K562 (cell line): ENCODE measurements around the gene TXN2. TPM values are rescaled to one million over a fixed set of nuclear protein-coding genes. Genes with fewer than 3 reads are reported as not detected.

Experiments
- ARID1B ChIP-seq: fragments of 450-650 bp; IDR thresholded peaks from 2 replicates; pipeline ENCODE4 v1.6.1; 2016; ENCODE audit warnings: antibody characterized with exemption, mild to moderate bottlenecking, inconsistent platforms
- CEBPG ChIP-seq, 3 experiments: fragments of 200-800 bp in 1 of 3; sonication (Bioruptor generic) in 1 of 3; sonication (generic) in 1 of 3; formaldehyde crosslinking in 1 of 3; IDR thresholded peaks in 2 of 3; conservative IDR thresholded peaks in 1 of 3; 2 replicates each; pipeline versions ENCODE4 v1.6.1 to v1.8.0; 2016 to 2022; ENCODE audit warnings: missing compliant biosample characterization in 2 of 3, missing genetic modification characterization in 2 of 3, mild to moderate bottlenecking in 1 of 3, missing genetic modification reagents in 1 of 3
- EGR1 ChIP-seq: fragments of 450-650 bp; conservative IDR thresholded peaks from 2 replicates; pipeline ENCODE4 v1.6.1; 2017; ENCODE audit warnings: mild to moderate bottlenecking
- ELF1 ChIP-seq: fragments of 200-800 bp; sonication (Bioruptor generic); IDR thresholded peaks from 2 replicates; pipeline ENCODE4 v1.6.1; 2016; ENCODE audit warnings: missing genetic modification characterization, missing compliant biosample characterization
- FOXJ3 ChIP-seq: sonication (generic); formaldehyde crosslinking; IDR thresholded peaks from 2 replicates; pipeline ENCODE4 v1.4.0; 2020; ENCODE audit warnings: mild to moderate bottlenecking, missing genetic modification reagents
- HSF4 ChIP-seq: fragments of 250-450 bp; sonication (Bioruptor Pico); IDR thresholded peaks from 2 replicates; pipeline ENCODE4 v2.1.2; 2022; ENCODE audit warnings: mild to moderate bottlenecking, moderate library complexity, borderline replicate concordance
- KAT2B ChIP-seq: IDR thresholded peaks from one replicate; pipeline ENCODE4 v1.6.1; 2012; ENCODE audit warnings: low read depth, mild to moderate bottlenecking, control low read depth, inconsistent platforms, low read length, moderate library complexity
- MAFG ChIP-seq: fragments of 450-650 bp; conservative IDR thresholded peaks from 2 replicates; pipeline ENCODE4 v1.6.1; 2016; ENCODE audit warnings: missing genetic modification characterization, missing compliant biosample characterization
- MCM3 ChIP-seq: fragments of 450-650 bp; IDR thresholded peaks from 2 replicates; pipeline ENCODE4 v1.6.1; 2016
- MCM7 ChIP-seq, 2 experiments: fragments of 450-650 bp; IDR thresholded peaks; 2 replicates each; pipeline ENCODE4 v1.6.1; 2016 to 2018
- MTA1 ChIP-seq: fragments of 450-650 bp; IDR thresholded peaks from 2 replicates; pipeline ENCODE4 v1.6.1; 2017; ENCODE audit warnings: borderline replicate concordance
- NELFE ChIP-seq: IDR thresholded peaks from 2 replicates; pipeline ENCODE4 v1.6.1; 2011; ENCODE audit warnings: mild to moderate bottlenecking; ENCODE audit not compliant: insufficient read depth, insufficient read length
- NFRKB ChIP-seq: fragments of 450-650 bp; IDR thresholded peaks from 2 replicates; pipeline ENCODE4 v1.6.1; 2016; ENCODE audit warnings: low read depth
- SIX5 ChIP-seq, 2 experiments: IDR thresholded peaks; 2 replicates each; pipeline ENCODE4 v1.6.1; 2011; ENCODE audit warnings: low read length in 2 of 2, borderline replicate concordance in 1 of 2, low read depth in 1 of 2, mild to moderate bottlenecking in 1 of 2, moderate library complexity in 1 of 2; ENCODE audit not compliant: insufficient read depth in 1 of 2
- SMAD4 ChIP-seq: fragments of 250-450 bp; sonication (Bioruptor Pico); conservative IDR thresholded peaks from 2 replicates; pipeline ENCODE4 v1.8.0; 2021; ENCODE audit warnings: inconsistent platforms, mild to moderate bottlenecking, moderate library complexity
- SMC3 ChIP-seq: conservative IDR thresholded peaks from 2 replicates; pipeline ENCODE4 v1.6.1; 2011; ENCODE audit warnings: low read depth, low read length, improper control_type of control experiment; ENCODE audit not compliant: insufficient read depth
- SNIP1 ChIP-seq: fragments of 450-650 bp; IDR thresholded peaks from 2 replicates; pipeline ENCODE4 v1.7.1; 2017; ENCODE audit warnings: low read depth, mild to moderate bottlenecking
- SPI1 ChIP-seq: IDR thresholded peaks from 2 replicates; pipeline ENCODE4 v1.6.1; 2011; ENCODE audit warnings: low read depth, low read length, control low read depth, borderline replicate concordance
- STAT5A ChIP-seq: IDR thresholded peaks from 2 replicates; pipeline ENCODE4 v1.6.1; 2012; ENCODE audit warnings: low read length, inconsistent platforms, borderline replicate concordance
- ZNF121 ChIP-seq: sonication (generic); formaldehyde crosslinking; conservative IDR thresholded peaks from 2 replicates; pipeline ENCODE4 v1.8.0; 2022; ENCODE audit warnings: missing genetic modification reagents
- ZNF232 ChIP-seq: sonication (generic); formaldehyde crosslinking; IDR thresholded peaks from 2 replicates; pipeline ENCODE4 v1.8.0; 2022; ENCODE audit warnings: mild to moderate bottlenecking, missing genetic modification reagents
- ZNF354B ChIP-seq: fragments of 250-450 bp; sonication (Bioruptor Pico); IDR thresholded peaks from 2 replicates; pipeline ENCODE4 v1.4.0; 2020
- ZNF695 ChIP-seq: fragments of 450-650 bp; formaldehyde crosslinking; IDR thresholded peaks from 2 replicates; pipeline ENCODE4 v1.4.0; 2020; ENCODE audit warnings: mild to moderate bottlenecking, moderate library complexity
- ZNF778 ChIP-seq: fragments of 450-650 bp; formaldehyde crosslinking; IDR thresholded peaks from 2 replicates; pipeline ENCODE4 v1.4.0; 2020; ENCODE audit warnings: mild to moderate bottlenecking, moderate library complexity
- polyA plus RNA-seq, 8 experiments: library from polyadenylated mRNA; depleted of rRNA in 4 of 8; stranded (reverse) in 5 of 8; unstranded in 3 of 8; fragments of >200 nt; fragmentation: Nextera tagmentation in 2 of 8; fragmentation: Illumina TruSeq in 1 of 8; extraction: Ambion mirVana in 2 of 8; extraction: Trizol in 1 of 8; gene quantifications; 2 replicates each; pipeline versions ENCODE4 v1.2.1 to v1.2.3, GENCODE V29; 2011 to 2014; ENCODE audit warnings: inconsistent platforms in 1 of 8, missing spikeins in 1 of 8
- total RNA-seq, 7 experiments: library from RNA; depleted of rRNA in 6 of 7; stranded (reverse); fragments of >200 nt in 6 of 7; fragmentation: Illumina TruSeq in 2 of 7; extraction: Trizol in 2 of 7; gene quantifications; 2 replicates each; pipeline versions ENCODE4 v1.2.1 to v1.2.3, GENCODE V29; 2011 to 2021; ENCODE audit warnings: low replicate concordance in 1 of 7
- TF ChIP-seq, protein P1 (sequence below): fragments of 250-450 bp; sonication (Bioruptor Pico); IDR thresholded peaks from 2 replicates; pipeline ENCODE4 v1.4.0; 2020; ENCODE audit warnings: mild to moderate bottlenecking, moderate library complexity
- TF ChIP-seq, protein P2 (sequence below): sonication (generic); formaldehyde crosslinking; IDR thresholded peaks from 2 replicates; pipeline ENCODE4 v1.8.0; 2022; ENCODE audit warnings: mild to moderate bottlenecking, missing genetic modification reagents, borderline replicate concordance

The TXN2 gene
- total and polyA plus RNA-seq, 9 of the 15 experiments (the other 6 are each of a cell fraction or from before 2014, with no cell fraction given), result 48.5 to 399 (median 118) TPM

DNA sequence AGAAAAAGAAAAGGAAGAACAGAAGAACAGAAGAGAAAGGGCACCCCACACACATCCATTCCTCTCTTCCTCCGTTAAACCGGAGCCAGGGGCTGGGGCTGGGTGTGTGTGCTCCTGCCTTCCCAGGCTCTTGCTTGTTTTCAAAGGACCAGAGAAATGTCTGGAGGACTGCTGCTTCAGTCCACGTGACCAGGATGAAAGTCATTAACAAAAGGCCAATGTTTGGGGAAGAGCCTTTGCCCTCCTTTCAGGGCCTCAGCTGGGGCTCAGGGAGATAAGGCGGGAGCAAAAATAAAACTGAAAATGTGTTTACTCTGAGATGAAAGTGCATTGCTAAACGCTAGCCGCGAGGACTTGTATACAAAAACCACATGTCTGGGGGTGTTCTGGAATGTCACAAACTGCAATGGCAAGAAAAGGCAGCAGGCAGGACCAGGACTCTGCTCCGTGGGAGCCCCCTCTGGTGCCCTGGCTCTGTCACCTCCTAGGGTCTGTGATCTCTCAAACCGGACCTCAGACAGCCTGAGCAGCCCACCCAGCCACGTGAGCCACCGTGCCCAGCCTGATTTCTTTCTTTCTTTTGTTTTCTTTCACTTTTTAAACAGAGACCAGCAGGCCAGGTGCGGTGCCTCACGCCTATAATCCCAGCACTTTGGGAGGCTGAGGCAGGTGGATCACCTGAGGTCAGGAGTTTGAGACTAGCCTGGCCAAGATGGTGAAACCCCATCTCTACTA, 62.1 kb downstream of the TXN2 start (continued):
- no peak for TF ChIP-seq ZNF695 (CRISPR knock-in tag)
- no peak for TF ChIP-seq SNIP1
- TF ChIP-seq MTA1, result no peak
- no peak for TF ChIP-seq NELFE
- no peak for TF ChIP-seq MCM7 (IDR thresholded peaks at IDR 0.05)
- TF ChIP-seq SMC3, result no peak
- TF ChIP-seq ZNF778 (CRISPR knock-in tag), result no peak
- TF ChIP-seq SPI1, result peak; percentile 42; the same call in 1 of the 2 replicates
- TF ChIP-seq MAFG (tag), result no peak
- TF ChIP-seq ZNF232 (CRISPR knock-in tag), result no peak
- TF ChIP-seq ARID1B, result peak; percentile 68
- TF ChIP-seq ZNF354B, result no peak
- no peak for TF ChIP-seq HSF4 (CRISPR knock-in tag)
- TF ChIP-seq KAT2B, result no peak
- TF ChIP-seq, protein P1, sequence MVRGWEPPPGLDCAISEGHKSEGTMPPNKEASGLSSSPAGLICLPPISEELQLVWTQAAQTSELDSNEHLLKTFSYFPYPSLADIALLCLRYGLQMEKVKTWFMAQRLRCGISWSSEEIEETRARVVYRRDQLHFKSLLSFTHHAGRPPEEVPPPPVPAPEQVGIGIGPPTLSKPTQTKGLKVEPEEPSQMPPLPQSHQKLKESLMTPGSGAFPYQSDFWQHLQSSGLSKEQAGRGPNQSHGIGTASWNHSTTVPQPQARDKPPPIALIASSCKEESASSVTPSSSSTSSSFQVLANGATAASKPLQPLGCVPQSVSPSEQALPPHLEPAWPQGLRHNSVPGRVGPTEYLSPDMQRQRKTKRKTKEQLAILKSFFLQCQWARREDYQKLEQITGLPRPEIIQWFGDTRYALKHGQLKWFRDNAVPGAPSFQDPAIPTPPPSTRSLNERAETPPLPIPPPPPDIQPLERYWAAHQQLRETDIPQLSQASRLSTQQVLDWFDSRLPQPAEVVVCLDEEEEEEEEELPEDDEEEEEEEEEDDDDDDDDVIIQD, result no peak
- no peak for TF ChIP-seq FOXJ3 (CRISPR knock-in tag)
- TF ChIP-seq ZNF121 (CRISPR knock-in tag), result no peak
- no peak for TF ChIP-seq CEBPG (CRISPR knock-in tag; IDR thresholded peaks at IDR 0.05)
- TF ChIP-seq CEBPG (tag; conservative IDR thresholded peaks at IDR 0.05 in 1 of 2, IDR thresholded peaks at IDR 0.05 in 1 of 2), result peak in 1 of 2 experiments; percentile 35; a peak in 1 of 4 replicates
- no peak for TF ChIP-seq NFRKB
- TF ChIP-seq ELF1 (tag), result no peak
- TF ChIP-seq MCM3, result no peak
- TF ChIP-seq SIX5 (IDR thresholded peaks at IDR 0.05; ENCODE audit: borderline replicate concordance in 1 of 2, insufficient read depth in 1 of 2, low read depth in 1 of 2, low read length in 2 of 2), result no peak
- TF ChIP-seq EGR1, result peak; percentile 75
- TF ChIP-seq, protein P2, sequence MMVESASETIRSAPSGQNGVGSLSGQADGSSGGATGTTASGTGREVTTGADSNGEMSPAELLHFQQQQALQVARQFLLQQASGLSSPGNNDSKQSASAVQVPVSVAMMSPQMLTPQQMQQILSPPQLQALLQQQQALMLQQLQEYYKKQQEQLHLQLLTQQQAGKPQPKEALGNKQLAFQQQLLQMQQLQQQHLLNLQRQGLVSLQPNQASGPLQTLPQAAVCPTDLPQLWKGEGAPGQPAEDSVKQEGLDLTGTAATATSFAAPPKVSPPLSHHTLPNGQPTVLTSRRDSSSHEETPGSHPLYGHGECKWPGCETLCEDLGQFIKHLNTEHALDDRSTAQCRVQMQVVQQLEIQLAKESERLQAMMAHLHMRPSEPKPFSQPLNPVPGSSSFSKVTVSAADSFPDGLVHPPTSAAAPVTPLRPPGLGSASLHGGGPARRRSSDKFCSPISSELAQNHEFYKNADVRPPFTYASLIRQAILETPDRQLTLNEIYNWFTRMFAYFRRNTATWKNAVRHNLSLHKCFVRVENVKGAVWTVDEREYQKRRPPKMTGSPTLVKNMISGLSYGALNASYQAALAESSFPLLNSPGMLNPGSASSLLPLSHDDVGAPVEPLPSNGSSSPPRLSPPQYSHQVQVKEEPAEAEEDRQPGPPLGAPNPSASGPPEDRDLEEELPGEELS (CRISPR knock-in tag), result peak; percentile 99
- peak; percentile 91 for TF ChIP-seq SMAD4 (CRISPR knock-in tag)
- TF ChIP-seq STAT5A, result no peak
